ENCODE measurements around the gene PHF19.

PHF19 gene

DNA sequence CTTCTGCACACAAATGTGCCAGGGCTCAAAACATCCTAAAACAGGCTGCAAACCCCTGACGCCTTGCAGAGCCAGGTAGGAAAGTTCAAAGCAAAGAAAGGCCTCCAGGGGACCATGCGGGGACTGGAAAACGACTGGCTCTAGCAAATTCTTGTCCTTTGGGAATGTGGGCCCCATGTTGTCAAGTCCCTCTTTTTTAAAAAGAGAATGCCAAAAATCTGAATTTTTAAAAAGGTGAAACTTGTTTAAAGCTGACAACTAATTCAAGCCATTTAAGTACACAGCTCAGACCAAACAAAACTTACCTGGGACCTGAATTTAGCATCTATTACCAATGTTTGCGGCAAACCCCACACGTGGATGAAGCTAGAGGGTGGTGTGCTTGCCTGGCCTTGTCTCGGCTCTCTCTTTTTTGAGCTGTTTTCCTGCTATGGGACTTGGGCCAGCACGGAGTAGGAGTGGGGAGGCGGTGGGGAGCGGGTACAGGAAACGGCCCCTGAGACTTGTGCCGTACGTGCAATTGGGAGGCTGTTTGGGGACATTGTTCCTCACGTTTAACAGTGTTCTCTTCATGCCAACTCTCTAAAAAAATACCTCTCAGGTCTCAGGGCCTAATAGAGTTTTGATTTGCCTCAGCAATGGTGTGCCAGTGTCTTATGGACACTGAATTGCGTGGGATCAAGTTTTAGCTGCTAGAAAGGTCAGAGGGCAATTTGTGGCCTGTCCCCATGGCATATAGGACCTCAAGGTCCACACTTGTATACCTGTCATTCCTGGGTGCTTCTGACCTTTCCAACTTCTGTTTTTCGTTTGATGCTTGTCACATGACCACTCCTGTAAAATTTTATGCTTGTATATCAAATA, 15.1 kb upstream of the PHF19 start:
- no peak for TF ChIP-seq CTCF (IDR thresholded peaks at IDR 0.05; ENCODE audit: insufficient read depth, low read depth, low read length, missing control alignments)
- DNase-seq (ENCODE audit: low read depth) = peak; percentile 72
- H3K4me3 ChIP-seq (ENCODE audit: low read depth, low read length) = peak overlapping the region; percentile 3

DNA sequence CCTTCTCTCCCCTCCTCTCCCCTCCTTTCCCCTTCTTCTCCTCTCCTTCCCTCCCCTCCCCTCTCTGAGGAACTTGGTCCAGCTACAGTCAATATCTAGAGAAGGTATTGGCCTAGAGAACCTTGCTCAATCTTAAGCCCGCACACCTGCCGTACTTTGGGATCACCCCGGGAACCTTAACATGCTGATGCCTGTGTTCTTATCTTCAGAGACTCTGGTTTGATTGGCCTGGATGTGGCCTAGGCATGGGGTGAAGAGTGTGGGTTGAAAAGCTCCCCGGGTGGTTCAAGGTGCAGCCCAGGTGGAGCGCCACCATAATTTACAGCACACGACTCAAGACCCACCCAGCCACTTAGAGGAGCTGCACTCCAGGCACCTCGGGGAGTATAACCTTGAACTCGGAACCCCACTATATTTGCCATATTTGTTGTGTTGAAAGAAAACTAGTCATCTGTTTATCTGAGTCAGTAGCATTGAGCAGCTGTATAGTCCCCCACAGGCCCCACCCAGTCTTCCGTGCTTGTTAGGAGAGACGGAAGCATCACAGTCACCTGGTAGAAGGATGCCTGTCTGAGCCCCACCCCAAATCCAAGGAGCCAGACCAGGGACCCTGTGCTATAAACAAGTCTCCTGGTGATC, 14.4 kb upstream of the PHF19 start:
- H3K4me3 ChIP-seq (ENCODE audit: low read depth, low read length) = peak overlapping the region; percentile 3
- no peak for DNase-seq (ENCODE audit: low read depth)
- no peak for TF ChIP-seq CTCF (IDR thresholded peaks at IDR 0.05; ENCODE audit: insufficient read depth, low read depth, low read length, missing control alignments)

DNA sequence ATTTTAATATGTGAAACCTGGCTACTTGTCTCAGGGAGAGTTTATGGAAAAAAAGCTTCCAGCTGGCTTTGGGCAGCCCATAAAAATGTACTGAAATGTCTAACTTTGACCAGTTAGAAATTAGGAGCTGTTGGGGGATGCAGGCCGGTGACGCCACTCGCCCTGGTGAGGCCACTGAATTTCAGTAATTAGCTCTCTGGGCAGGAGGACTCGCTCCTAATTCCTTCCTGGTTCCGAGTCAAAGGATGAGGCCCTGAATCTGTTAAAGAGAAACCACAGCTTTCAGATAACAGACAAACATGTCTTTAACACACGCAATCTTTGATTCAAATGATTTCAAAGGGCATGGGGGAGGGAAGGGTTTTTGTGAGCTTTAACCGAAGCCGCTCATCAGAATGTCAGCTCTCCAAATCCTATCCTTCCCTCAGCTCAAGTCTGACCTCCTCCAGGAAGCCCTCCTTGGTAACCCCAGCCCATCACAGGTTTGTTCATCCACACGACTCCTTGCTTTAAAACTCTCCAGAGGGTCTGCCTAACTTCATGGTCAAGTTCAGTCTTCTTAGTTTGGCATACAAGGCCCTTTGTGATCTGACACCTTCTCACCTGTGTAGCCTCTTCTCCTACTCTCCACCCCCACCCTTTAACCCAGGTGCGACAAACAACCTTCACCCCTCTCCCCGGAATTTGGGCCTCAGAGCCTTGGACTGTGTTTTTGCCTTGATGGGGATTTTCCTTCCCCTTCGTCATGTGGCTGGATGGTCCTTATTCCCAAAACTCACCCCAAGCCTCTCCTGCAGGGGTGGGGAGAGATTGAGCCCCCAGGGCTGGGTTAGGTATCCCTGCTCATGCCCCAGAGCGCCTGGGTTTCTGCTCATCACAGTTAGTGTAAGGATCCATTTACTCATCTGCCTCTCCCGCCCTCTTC, 13.6 kb upstream of the PHF19 start:
- no peak for DNase-seq (ENCODE audit: low read depth)
- TF ChIP-seq CTCF (IDR thresholded peaks at IDR 0.05; ENCODE audit: insufficient read depth, low read depth, low read length, missing control alignments) = no peak
- H3K4me3 ChIP-seq (ENCODE audit: low read depth, low read length) = no peak overlapping the region

DNA sequence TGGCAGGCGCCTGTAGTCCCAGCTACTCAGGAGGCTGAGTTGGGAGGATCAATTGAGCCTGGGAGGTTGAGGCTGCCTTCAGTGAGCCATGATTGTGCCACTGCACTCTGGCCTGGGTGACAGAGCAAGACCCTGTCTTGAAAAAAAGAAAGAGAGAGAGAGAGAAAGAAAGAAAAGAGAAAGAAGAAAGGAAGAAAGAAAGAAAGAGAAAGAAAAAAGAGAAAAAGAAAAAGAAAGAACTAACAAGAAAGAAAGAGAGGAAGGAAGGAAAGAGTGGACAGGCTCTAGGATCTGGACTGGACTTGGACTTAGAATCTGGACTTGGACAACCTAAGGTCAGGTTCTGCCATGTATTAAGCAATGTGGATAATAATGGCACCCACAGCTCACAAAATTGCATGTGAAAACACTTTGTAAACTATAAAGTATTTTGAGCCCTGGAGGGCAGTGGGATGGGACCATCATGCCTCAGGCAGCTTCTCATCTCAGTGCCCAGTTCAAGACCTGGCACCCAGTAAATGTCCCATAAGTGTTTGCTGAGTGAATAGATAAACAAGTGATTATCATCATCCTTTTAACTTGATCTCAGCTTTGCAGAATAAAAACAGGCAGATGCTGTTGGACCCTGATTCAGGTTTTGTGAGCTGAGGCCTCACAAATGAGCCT, 12.8 kb upstream of the PHF19 start:
- no peak for DNase-seq (ENCODE audit: low read depth)
- no peak overlapping the region for H3K4me3 ChIP-seq (ENCODE audit: low read depth, low read length)

GRCh38 chr9:120888626-120889025, 11.6 kb upstream of the PHF19 start:
- H3K4me3 ChIP-seq (ENCODE audit: low read depth, low read length) = no peak overlapping the region
- TF ChIP-seq CTCF (IDR thresholded peaks at IDR 0.05; ENCODE audit: insufficient read depth, low read depth, low read length, missing control alignments) = no peak
- DNase-seq (ENCODE audit: low read depth) = no peak

More for the DNA sequence above, 12.8 kb upstream of the PHF19 start:
- TF ChIP-seq CTCF (IDR thresholded peaks at IDR 0.05; ENCODE audit: insufficient read depth, low read depth, low read length, missing control alignments) = no peak

DNA sequence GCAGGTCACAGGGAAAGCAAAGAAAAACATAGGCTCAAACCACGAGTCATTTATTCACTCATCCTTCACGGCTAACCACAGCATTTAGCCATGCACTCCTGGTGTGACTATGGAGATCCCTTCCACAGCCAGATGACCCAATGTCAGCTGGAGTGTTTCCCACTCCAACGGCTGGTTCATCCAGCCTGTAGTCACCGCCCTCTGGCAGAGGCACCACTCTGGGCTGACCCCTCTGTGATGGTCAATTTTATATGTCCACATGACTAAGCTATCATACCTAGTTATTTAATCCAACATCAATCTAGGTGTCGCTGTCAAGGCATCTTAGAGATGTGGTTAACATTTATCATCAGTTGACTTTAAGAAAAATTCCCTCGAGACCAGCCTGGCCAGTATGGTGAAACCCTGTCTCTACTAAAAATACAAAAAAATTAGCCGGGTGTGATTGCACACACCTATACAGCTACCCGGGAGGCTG, 9.5 kb upstream of the PHF19 start:
- no peak overlapping the region for H3K4me3 ChIP-seq (ENCODE audit: low read depth, low read length)
- DNase-seq (ENCODE audit: low read depth) = no peak
- no peak for TF ChIP-seq CTCF (IDR thresholded peaks at IDR 0.05; ENCODE audit: insufficient read depth, low read depth, low read length, missing control alignments)
